SU-DHL-6 (cell line): ENCODE results near the gene SLC19A2.

ENCODE experiments used
- H2AFZ ChIP-seq: fragments of 200-600 bp; sonication (generic); 2 replicates; pipeline ENCODE4 v1.6.1; 2014; ENCODE audit warnings: low read depth, mild to moderate bottlenecking, moderate library complexity, mixed read lengths, antibody characterized with exemption, low read length; ENCODE audit not compliant: severe bottlenecking
- H3F3A ChIP-seq: fragments of 200-600 bp; shearing (Covaris generic); 2 replicates; pipeline ENCODE4 v1.6.0; 2016; ENCODE audit warnings: antibody characterized with exemption, mild to moderate bottlenecking; ENCODE audit not compliant: insufficient read depth
- H3K27ac ChIP-seq: fragments of 200-600 bp; sonication (generic); 2 replicates; pipeline ENCODE4 v1.5.1; 2016; ENCODE audit warnings: low read depth, mild to moderate bottlenecking, low read length, moderate library complexity, mixed read lengths
- H3K27me3 ChIP-seq: fragments of 200-600 bp; sonication (generic), shearing (Covaris generic); 2 replicates; pipeline ENCODE4 v1.6.0; 2014; ENCODE audit warnings: mild to moderate bottlenecking, low read length
- H3K36me3 ChIP-seq: fragments of 200-600 bp; sonication (generic); 2 replicates; pipeline ENCODE4 v1.6.1; 2014; ENCODE audit warnings: mild to moderate bottlenecking, low read length, mixed read lengths
- H3K4me2 ChIP-seq: fragments of 300-600, 200-600 bp; shearing (Covaris generic), sonication (generic); 2 replicates; pipeline ENCODE4 v1.6.0; 2014; ENCODE audit warnings: low read length, low read depth, mild to moderate bottlenecking; ENCODE audit not compliant: poor library complexity, severe bottlenecking
- H3K4me3 ChIP-seq: fragments of 200-600 bp; sonication (generic); 2 replicates; pipeline ENCODE4 v1.5.1; 2014; ENCODE audit warnings: antibody characterized with exemption, low read length, mild to moderate bottlenecking, mixed read lengths; ENCODE audit not compliant: insufficient read depth, poor library complexity, severe bottlenecking
- H3K79me2 ChIP-seq: fragments of 200-600 bp; sonication (generic); 2 replicates; pipeline ENCODE4 v1.6.1; 2014; ENCODE audit warnings: mild to moderate bottlenecking, low read length, moderate library complexity; ENCODE audit not compliant: insufficient read depth
- H3K9ac ChIP-seq: fragments of 200-600 bp; sonication (generic); 2 replicates; pipeline ENCODE4 v1.7.0; 2014; ENCODE audit warnings: mild to moderate bottlenecking, low read length
- H3K9me2 ChIP-seq: fragments of 200-600 bp; sonication (generic); replicated peaks from 2 replicates; pipeline ENCODE4 v1.6.1; 2014; ENCODE audit warnings: low read length; ENCODE audit not compliant: insufficient read depth
- H3K9me3 ChIP-seq: fragments of 200-600 bp; sonication (generic); 2 replicates; pipeline ENCODE4 v1.6.1; 2014; ENCODE audit warnings: low read length, mixed read lengths; ENCODE audit not compliant: insufficient read depth
- H4K20me1 ChIP-seq: fragments of 200-600 bp; sonication (generic); 2 replicates; pipeline ENCODE4 v1.6.1; 2014; ENCODE audit warnings: low read depth, mild to moderate bottlenecking, antibody characterized with exemption, low read length, moderate library complexity, mixed read lengths
- CTCF ChIP-seq: fragments of 200-600 bp; sonication (generic); IDR thresholded peaks from one replicate; pipeline ENCODE4 v1.5.1; 2017; ENCODE audit warnings: antibody characterized with exemption, mild to moderate bottlenecking, low read length, moderate library complexity; ENCODE audit not compliant: insufficient read depth, poor library complexity, severe bottlenecking
- EZH2phosphoT487 ChIP-seq: fragments of 200-600 bp; sonication (generic), shearing (Covaris generic); conservative IDR thresholded peaks from 2 replicates; pipeline ENCODE4 v1.6.1; 2018; ENCODE audit warnings: mild to moderate bottlenecking, antibody characterized with exemption, low read length, moderate library complexity, mixed read lengths

The SLC19A2 gene

GRCh38 chr1:169451218-169451824 is 34.4 kb downstream of the SLC19A2 start:
- H2AFZ ChIP-seq, result no peak overlapping the region
- H3K27ac ChIP-seq, result no peak overlapping the region
- H3K9me2 ChIP-seq, result no peaks in the 10 kb centered on the region
- H3K9me3 ChIP-seq, result no peaks in the 10 kb centered on the region
- H3K27me3 ChIP-seq, result no peaks in the 10 kb centered on the region
- H3K9ac ChIP-seq, result no peak overlapping the region
- no peak for TF ChIP-seq EZH2phosphoT487
- no peaks in the 10 kb centered on the region for H4K20me1 ChIP-seq
- no peaks in the 10 kb centered on the region for H3F3A ChIP-seq
- H3K4me2 ChIP-seq, result no peak overlapping the region
- H3K79me2 ChIP-seq, result no peaks in the 10 kb centered on the region
- H3K36me3 ChIP-seq, result no peaks in the 10 kb centered on the region
- no peak overlapping the region for H3K4me3 ChIP-seq

- no peaks in the 10 kb centered on the region for H4K20me1 ChIP-seq
- H2AFZ ChIP-seq, result no peak overlapping the region
- no peaks in the 10 kb centered on the region for H3K9me3 ChIP-seq
- H3K9me2 ChIP-seq, result no peaks in the 10 kb centered on the region
- H3K79me2 ChIP-seq, result no peaks in the 10 kb centered on the region
- H3F3A ChIP-seq, result no peaks in the 10 kb centered on the region
- H3K27me3 ChIP-seq, result no peaks in the 10 kb centered on the region
- H3K36me3 ChIP-seq, result no peaks in the 10 kb centered on the region
- no peak overlapping the region for H3K4me3 ChIP-seq
- no peak for TF ChIP-seq CTCF
- TF ChIP-seq EZH2phosphoT487, result no peak
- H3K27ac ChIP-seq, result no peak overlapping the region
- no peak overlapping the region for H3K4me2 ChIP-seq
- H3K9ac ChIP-seq, result no peak overlapping the region
These were observed 41.8 kb downstream of the SLC19A2 start for GRCh38 chr1:169443923-169444322.

GRCh38 chr1:169427081-169427641 is 58.6 kb downstream of the SLC19A2 start, which contains the start of gene CCDC181:
CCDC181 (minus strand) TSS chr1:169427474; CDS start chr1:169424927, 2,547 bp downstream.
- H3K79me2 ChIP-seq, result no peaks in the 10 kb centered on the region
- no peaks in the 10 kb centered on the region for H4K20me1 ChIP-seq
- no peak within 1 kb of the TSS for H3K27ac ChIP-seq
- no peaks in the 10 kb centered on the region for H3F3A ChIP-seq
- TF ChIP-seq EZH2phosphoT487 (no peak), CTCF (no peak)
- peak within 1 kb of the TSS; percentile 29; the same call in 1 of the 2 replicates for H3K9ac ChIP-seq
- peak within 1 kb of the TSS; percentile 53 for H3K4me2 ChIP-seq
- no peaks in the 10 kb centered on the region for H3K9me2 ChIP-seq
- no peaks in the 10 kb centered on the region for H3K36me3 ChIP-seq
- H3K27me3 ChIP-seq, result no peaks in the 10 kb centered on the region
- H3K9me3 ChIP-seq, result peaks cover 1% of the 10 kb centered on the region; the same call in 1 of the 2 replicates
- H3K4me3 ChIP-seq, result peak within 1 kb of the TSS; percentile 36
- peak within 1 kb of the TSS; percentile 53 for H2AFZ ChIP-seq

GRCh38 chr1:169426174-169426705 is 59.5 kb downstream of the SLC19A2 start:
- H3K9ac ChIP-seq, result no peak overlapping the region
- no peaks in the 10 kb centered on the region for H3K79me2 ChIP-seq
- no peaks in the 10 kb centered on the region for H4K20me1 ChIP-seq
- no peaks in the 10 kb centered on the region for H3F3A ChIP-seq
- H3K9me3 ChIP-seq, result no peaks in the 10 kb centered on the region
- no peak overlapping the region for H3K27ac ChIP-seq
- H3K9me2 ChIP-seq, result no peaks in the 10 kb centered on the region
- H3K27me3 ChIP-seq, result no peaks in the 10 kb centered on the region
- no peak for TF ChIP-seq EZH2phosphoT487
- TF ChIP-seq CTCF, result no peak
- H3K4me2 ChIP-seq, result peak overlapping the region; percentile 53
- no peak overlapping the region for H2AFZ ChIP-seq
- no peak overlapping the region for H3K4me3 ChIP-seq
- H3K36me3 ChIP-seq, result no peaks in the 10 kb centered on the region
